PC-3 (cell line): ENCODE data around the gene KIAA1191.

Experiments
- EZH2 ChIP-seq: fragments of 300-600 bp; sonication (generic); IDR thresholded peaks from one replicate; pipeline ENCODE4 v1.6.1; 2017; ENCODE audit warnings: antibody characterized with exemption, mild to moderate bottlenecking, low read length; ENCODE audit not compliant: unreplicated experiment
- EZH2phosphoT487 ChIP-seq: fragments of 300-600 bp; sonication (generic); IDR thresholded peaks from 2 replicates; pipeline ENCODE4 v1.6.1; 2018; ENCODE audit warnings: mild to moderate bottlenecking, antibody characterized with exemption, low read length, borderline replicate concordance
- TF ChIP-seq, protein P1 (sequence below): fragments of 300-600 bp; sonication (generic); conservative IDR thresholded peaks from 2 replicates; pipeline ENCODE4 v1.5.1; 2017; ENCODE audit warnings: antibody characterized with exemption, low read depth, mild to moderate bottlenecking, low read length

DNA sequence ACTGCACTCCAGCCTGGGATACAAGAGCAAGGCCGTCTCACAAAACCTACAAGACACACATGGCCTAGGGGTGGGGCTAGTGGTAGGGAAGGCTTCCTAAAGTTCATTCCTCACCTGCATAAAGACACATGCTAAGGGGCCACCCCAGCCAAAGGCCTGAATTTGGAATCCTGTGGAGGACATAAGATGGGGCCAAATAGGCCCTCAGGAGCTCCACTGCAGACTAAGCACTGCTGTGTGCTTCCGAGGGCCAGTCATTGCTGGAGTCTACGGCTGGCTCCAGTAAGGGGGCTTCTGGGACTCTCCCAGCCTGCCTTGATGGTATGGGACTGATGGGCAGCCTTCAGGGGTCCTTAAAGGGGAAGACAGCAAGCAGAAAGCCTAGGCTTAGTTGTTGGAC lies 21.2 kb upstream of the KIAA1191 start:
- TF ChIP-seq, protein P1, sequence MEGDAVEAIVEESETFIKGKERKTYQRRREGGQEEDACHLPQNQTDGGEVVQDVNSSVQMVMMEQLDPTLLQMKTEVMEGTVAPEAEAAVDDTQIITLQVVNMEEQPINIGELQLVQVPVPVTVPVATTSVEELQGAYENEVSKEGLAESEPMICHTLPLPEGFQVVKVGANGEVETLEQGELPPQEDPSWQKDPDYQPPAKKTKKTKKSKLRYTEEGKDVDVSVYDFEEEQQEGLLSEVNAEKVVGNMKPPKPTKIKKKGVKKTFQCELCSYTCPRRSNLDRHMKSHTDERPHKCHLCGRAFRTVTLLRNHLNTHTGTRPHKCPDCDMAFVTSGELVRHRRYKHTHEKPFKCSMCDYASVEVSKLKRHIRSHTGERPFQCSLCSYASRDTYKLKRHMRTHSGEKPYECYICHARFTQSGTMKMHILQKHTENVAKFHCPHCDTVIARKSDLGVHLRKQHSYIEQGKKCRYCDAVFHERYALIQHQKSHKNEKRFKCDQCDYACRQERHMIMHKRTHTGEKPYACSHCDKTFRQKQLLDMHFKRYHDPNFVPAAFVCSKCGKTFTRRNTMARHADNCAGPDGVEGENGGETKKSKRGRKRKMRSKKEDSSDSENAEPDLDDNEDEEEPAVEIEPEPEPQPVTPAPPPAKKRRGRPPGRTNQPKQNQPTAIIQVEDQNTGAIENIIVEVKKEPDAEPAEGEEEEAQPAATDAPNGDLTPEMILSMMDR, result no peak
- TF ChIP-seq EZH2phosphoT487 (no peak), EZH2 (no peak)
